Fibroblast of skin of scalp (primary cell): ENCODE data around the gene MTFR1L.
A peak's percentile ranks its signal among the peaks of the same experiment; 100 is the strongest.

ENCODE experiments used
- DNase-seq: peaks from one replicate; pipeline ENCODE4 v3.0.0-alpha.2; 2013

MTFR1L gene

GRCh38 chr1:25863486-25864262 lies 43.9 kb downstream of the MTFR1L start:
- no peak for DNase-seq

- DNase-seq: no peak
Measured at GRCh38 chr1:25864434-25864833, 44.7 kb downstream of the MTFR1L start.

- DNase-seq: no peak
Measured at GRCh38 chr1:25866288-25866687, 46.5 kb downstream of the MTFR1L start.

GRCh38 chr1:25867210-25867991 lies 47.6 kb downstream of the MTFR1L start:
- DNase-seq: no peak

GRCh38 chr1:25869909-25870606 lies 50.3 kb downstream of the MTFR1L start:
- no peak for DNase-seq

GRCh38 chr1:25870614-25871013 lies 50.9 kb downstream of the MTFR1L start:
- no peak for DNase-seq

DNA sequence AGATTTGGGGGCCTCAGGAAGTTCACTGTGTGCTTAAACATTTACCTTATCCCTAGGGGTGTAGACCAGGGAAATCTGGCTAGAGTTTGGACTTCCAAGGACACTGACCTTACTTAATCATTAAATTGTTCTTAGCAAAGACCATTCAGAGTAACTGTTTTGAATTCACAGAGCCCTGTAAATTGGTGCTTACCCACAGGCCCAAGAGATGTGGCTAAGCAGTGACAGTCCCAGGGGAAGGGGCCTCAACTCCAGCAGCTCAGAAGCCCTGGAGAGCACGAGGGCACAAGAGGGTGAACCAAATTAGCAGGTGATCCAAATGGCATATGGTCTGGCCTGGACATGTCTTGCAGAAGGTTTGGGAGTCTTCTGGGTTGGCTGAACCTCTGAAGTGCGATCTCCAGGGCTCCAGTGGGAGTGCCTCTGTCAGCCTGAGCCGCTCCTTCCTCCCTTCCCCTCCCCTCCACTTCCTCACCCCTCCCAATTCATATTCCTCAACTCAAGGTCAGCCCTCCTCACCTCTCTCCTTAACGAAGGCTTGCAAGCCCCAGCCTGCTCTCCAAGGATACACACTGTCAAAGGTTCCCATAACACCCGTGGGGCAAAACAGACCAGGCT lies 51.4 kb downstream of the MTFR1L start:
- no peak for DNase-seq

- no peak for DNase-seq
Measured at GRCh38 chr1:25871704-25872494, 52.1 kb downstream of the MTFR1L start.

GRCh38 chr1:25872713-25873112 lies 53.0 kb downstream of the MTFR1L start:
- no peak for DNase-seq

GRCh38 chr1:25873120-25873519 lies 53.4 kb downstream of the MTFR1L start:
- DNase-seq: no peak

GRCh38 chr1:25874209-25874608 lies 54.5 kb downstream of the MTFR1L start:
- no peak for DNase-seq

DNA sequence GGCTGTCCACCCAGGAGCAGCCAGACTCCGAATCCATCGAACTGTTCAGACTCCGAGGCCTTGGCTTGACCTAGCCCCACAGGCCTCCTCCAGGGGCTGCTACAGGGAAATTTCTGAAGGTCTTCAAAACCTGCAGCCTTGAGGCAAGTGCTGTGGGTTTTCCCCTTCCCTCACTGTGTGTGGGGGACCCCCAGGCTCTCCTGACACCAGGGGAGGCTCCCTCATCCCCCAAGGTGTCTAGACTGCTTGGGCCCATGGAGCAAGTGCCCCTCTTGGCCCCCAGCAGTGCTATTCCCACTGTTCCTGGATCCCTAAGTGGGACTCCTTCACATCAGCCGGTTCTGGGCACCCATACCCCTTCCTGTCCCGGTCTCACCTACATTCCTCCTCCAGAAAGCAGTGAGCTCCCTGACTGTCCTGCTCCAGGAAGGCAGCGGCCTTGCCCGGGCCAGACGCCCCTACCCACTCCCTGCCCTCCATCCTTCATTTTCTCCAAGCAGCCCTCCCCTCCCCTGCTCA lies 54.9 kb downstream of the MTFR1L start:
- DNase-seq: no peak

DNA sequence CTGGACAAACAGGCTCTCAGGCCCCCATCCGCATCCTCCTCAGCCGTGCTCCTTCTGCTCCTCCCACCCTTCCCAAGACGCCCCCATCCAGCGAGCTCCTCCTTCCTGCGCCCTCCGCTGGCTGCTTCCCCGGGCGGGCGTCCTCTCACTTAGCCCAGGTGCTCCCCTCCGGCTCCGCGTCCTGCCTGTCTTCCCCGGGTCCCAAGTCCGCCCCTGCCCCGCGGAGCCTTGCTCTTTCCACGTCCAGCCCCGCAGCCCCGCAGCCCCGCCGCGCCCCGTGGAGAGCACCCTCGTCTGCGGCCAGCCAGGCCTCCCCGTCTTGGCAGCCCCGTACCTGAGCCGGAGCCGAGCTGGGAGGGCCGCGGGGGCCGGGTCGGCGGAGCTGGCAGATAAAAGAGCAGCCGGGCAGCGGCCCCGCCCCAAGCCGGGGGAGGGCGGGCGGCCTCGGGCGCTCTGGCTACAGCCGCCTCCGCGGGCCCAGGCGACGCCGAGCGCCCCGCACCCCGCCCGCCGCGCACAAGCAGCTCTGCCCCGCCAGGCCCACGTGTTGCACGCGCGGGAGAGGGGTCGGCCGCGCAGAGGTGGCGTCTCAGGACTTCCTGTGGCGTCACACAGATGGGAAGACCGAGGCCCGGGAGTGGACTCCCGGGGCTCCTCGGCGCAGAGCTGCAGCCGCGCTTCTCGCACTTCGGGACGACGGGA lies 55.6 kb downstream of the MTFR1L start, which contains the start of gene PAQR7:
TSS of gene PAQR7 (minus strand) at position 555 of the 702 bp plus-strand sequence. CDS start 11,869 bp downstream, outside the sequence.
- DNase-seq: peak; percentile 86

DNA sequence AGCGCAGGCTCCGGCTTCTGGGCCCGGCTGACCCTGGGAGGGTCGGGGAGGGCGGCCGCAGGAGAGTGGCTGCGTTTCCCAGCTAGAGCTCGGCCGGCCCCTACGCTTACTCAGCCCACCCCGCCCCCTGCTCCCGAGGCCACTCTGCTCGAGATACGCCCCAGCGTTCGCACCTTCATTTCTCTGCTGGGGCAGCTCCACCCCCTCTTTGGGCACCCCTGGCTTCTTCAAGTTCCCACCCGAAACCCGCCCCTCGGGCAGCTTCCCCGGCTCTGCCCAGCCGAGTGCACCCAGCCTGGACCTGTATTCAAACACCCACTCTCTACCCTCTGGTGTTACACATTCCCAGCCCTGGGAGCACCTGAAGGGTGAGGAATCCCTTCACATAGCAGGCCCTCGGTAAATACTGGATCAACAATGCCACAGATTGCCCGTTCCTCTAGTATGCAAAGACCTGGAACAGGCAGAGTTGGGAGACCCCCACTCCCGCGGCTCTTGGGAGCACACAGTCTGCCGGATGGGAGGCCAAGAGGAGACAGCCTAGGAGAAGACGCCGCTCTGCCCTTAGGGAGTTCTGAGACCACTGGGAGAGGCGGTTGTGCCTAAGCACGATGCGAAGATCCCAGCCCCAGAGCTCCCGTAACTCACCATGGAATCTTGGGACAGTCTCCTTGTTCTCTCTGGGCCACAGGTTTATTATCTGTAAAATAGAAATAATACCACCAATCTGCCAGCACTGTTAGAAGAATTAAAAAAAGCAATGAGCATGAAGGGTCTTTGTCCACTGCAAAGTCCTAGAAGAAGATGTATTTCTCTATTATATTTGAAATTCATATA lies 56.3 kb downstream of the MTFR1L start:
- no peak for DNase-seq

DNA sequence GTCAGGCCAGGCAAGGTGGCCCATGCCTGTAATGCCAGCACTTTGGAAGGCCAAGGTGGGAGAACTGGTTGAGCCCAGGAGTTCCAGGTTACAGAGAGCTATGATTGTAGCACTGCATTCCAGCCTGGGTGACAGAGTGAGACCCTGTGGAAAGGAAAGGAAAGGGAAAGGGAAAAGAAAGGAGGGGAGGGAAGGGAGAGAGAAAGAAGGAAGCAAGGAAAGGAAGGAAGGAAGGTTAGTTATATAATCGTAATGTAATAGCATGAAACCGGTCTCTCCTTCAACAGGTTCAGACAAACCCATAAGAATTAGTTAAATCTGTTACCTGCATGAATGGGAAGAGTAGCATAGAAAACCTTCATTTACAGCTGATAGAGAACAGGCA lies 56.9 kb downstream of the MTFR1L start:
- no peak for DNase-seq

- no peak for DNase-seq
Measured at GRCh38 chr1:25877155-25877554, 57.4 kb downstream of the MTFR1L start.

DNA sequence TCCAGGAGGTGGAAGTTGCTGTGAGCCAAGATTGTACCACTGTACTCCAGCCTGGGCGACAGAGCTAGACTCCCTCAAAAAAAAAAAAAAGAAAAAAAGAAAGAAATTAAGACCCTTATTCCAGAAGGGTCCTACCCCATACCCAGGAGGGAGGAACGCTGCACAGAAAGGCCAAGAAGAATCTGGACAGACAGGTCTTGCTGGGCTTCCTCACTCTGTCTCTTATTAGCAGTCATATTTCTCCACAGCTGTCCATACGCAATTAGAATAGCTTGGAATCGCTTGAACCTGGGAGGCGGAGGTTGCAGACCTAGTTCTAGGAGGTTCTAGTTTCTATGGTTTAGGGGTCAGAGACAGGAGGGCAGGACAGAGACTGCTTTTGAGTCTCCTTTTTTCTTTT lies 58.9 kb downstream of the MTFR1L start:
- no peak for DNase-seq

GRCh38 chr1:25879675-25880074 lies 59.9 kb downstream of the MTFR1L start:
- DNase-seq: no peak

DNA sequence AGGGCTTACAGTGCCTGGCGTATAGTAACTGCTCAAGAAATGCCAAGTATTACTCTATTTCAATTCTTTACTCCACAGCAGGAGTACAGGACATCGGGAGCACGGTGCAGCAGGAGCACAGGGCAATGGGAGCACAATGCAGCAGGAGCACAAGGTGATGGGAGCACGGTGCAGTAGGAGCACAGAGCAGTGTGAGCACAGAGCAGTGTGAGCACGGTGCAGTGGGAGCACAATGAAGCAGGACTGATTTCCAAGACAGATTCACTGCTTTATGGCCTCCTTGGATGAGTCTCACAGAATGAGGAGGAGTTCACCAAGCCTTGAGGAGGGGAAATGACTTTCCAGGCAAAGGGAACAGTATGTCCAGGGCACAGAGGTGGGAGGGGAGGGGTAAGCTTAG lies 60.8 kb downstream of the MTFR1L start:
- no peak for DNase-seq

DNA sequence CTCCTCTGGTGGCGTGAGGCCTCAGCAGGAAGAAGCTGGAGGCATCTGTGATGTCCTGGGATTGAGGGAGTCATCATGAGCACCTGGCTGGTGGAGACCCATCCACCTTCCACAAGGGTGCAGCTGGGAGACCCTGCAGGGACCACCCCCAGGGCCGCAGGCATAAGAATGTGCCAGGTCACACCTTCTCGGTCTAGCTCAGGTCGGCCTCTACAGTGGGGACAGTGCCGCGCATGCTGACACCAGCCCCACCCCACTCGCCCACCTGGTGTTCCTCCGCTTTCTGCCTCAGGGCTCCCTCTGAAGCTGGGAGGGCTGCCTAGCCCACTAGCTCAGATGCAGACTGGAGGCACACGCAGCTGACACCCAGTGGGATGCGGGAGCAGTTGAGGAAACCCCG lies 61.5 kb downstream of the MTFR1L start:
- DNase-seq: no peak
